GM10847 (cell line): Measurements from ENCODE around the gene GGCT.

Experiments
- POLR2A ChIP-seq: IDR thresholded peaks from 2 replicates; pipeline ENCODE4 v1.6.1; 2011; ENCODE audit not compliant: insufficient read length; ENCODE audit errors: extremely low read depth

GGCT gene

GRCh38 chr7:30502470-30503251, 2.0 kb downstream of the GGCT start:
- no peak for TF ChIP-seq POLR2A

- TF ChIP-seq POLR2A, result no peak
Observed at GRCh38 chr7:30501264-30501663, 3.4 kb downstream of the GGCT start.

- no peak for TF ChIP-seq POLR2A
Observed at GRCh38 chr7:30493228-30493627, 11.4 kb downstream of the GGCT start.

- TF ChIP-seq POLR2A, result no peak
Observed at GRCh38 chr7:30491417-30491816, 13.2 kb downstream of the GGCT start.

GRCh38 chr7:30487371-30487770, 17.3 kb downstream of the GGCT start:
- TF ChIP-seq POLR2A, result no peak

- TF ChIP-seq POLR2A, result no peak
Observed at GRCh38 chr7:30485667-30486066, 19.0 kb downstream of the GGCT start.

- TF ChIP-seq POLR2A, result no peak
Observed at GRCh38 chr7:30479202-30480120, 25.2 kb downstream of the GGCT start.

GRCh38 chr7:30478349-30479201, 26.1 kb downstream of the GGCT start, which contains the start of gene NOD1:
Gene NOD1, minus strand, starts transcription at chr7:30478784. Its CDS starts 21,863 bp downstream, at chr7:30456921.
- peak; percentile 62 for TF ChIP-seq POLR2A

- no peak for TF ChIP-seq POLR2A
Observed at GRCh38 chr7:30476459-30477145, 28.0 kb downstream of the GGCT start.

- TF ChIP-seq POLR2A, result no peak
Observed at GRCh38 chr7:30475580-30475979, 29.0 kb downstream of the GGCT start.

GRCh38 chr7:30474893-30475292, 29.7 kb downstream of the GGCT start:
- no peak for TF ChIP-seq POLR2A

GRCh38 chr7:30474485-30474884, 30.1 kb downstream of the GGCT start:
- TF ChIP-seq POLR2A, result no peak

GRCh38 chr7:30473903-30474302, 30.7 kb downstream of the GGCT start:
- TF ChIP-seq POLR2A, result no peak

GRCh38 chr7:30472784-30473775, 31.5 kb downstream of the GGCT start:
- no peak for TF ChIP-seq POLR2A
